Retinal pigment epithelial cell (primary cell): ENCODE measurements around the gene DMAP1.

Experiments
- DNase-seq: peaks from one replicate; pipeline ENCODE4 v3.0.0-alpha.2; 2010; ENCODE audit warnings: low read depth
- H3K4me3 ChIP-seq: 2 replicates; pipeline ENCODE4 v1.5.1; 2011; ENCODE audit warnings: mild to moderate bottlenecking, low read length, control low read depth, moderate library complexity
- CTCF ChIP-seq: conservative IDR thresholded peaks from 2 replicates; pipeline ENCODE4 v1.5.1; 2011; ENCODE audit warnings: low read depth, low read length, control low read depth, inconsistent platforms

DMAP1 gene

GRCh38 chr1:44229435-44230167, 16.3 kb downstream of the DMAP1 start:
- no peak for TF ChIP-seq CTCF
- DNase-seq, result no peak
- no peak overlapping the region for H3K4me3 ChIP-seq

- no peak for DNase-seq
- no peak overlapping the region for H3K4me3 ChIP-seq
- no peak for TF ChIP-seq CTCF
Measured at GRCh38 chr1:44230796-44231195, 17.5 kb downstream of the DMAP1 start.

GRCh38 chr1:44233593-44233992, 20.3 kb downstream of the DMAP1 start:
- no peak for TF ChIP-seq CTCF
- no peak for DNase-seq
- H3K4me3 ChIP-seq, result no peak overlapping the region

- no peak overlapping the region for H3K4me3 ChIP-seq
- no peak for DNase-seq
- no peak for TF ChIP-seq CTCF
Measured at GRCh38 chr1:44235808-44236207, 22.5 kb downstream of the DMAP1 start.

GRCh38 chr1:44236490-44237272, 23.4 kb downstream of the DMAP1 start:
- H3K4me3 ChIP-seq, result no peak overlapping the region
- TF ChIP-seq CTCF, result no peak
- no peak for DNase-seq

GRCh38 chr1:44237721-44238457, 24.6 kb downstream of the DMAP1 start:
- TF ChIP-seq CTCF, result peak; percentile 82
- DNase-seq, result no peak
- no peak overlapping the region for H3K4me3 ChIP-seq
